DMS53 (cell line): Measurements from ENCODE around the gene LRP1.

Source experiments
- DNase-seq: peaks from one replicate; lab custom pipeline; 2025; lab: John Stamatoyannopoulos, UW

LRP1 gene

DNA sequence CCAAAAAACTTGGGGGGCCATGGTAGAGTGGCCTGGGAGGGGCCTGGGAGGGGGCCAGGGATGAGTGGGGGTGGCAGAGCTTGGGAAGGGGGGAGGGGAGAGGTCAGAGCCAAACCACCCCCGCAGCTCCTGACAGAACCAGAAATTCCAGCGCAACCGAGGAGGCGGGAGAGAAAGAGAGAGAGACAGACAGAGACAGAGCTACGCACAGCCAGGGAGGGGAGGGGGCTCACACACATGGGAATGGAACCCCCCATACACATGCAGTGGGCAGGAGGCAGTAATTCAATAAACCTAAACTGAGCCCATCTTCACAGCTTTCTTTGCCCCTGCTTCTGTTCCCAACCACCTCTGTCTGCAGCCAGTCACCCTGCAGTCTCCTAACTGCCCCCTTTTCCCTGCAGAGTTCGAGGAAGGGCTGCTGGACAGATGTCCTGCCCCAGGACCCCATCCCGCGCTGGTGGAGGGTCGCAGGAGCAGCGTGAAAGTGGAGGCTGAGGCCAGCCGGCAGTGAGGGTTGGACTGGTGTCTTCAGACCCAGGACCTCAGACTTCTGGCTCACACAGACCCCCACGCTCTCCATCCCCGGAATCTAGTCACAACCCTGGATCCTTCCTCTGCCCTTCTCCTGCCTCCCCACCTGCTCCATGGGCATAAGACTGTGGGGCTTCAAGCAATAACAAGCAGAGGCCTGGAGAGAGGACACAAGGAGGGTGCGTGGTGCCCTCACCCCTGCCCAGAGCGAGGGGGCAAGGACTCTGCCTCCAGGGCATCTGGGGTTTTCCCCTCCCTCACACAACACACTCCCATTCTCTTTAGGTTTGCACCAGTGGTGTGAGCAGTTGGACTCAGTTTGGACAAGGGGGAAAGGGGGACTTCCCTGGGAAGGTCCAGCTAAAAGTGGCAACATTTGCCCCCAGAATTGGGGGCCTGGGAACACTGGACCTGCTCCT is 33.8 kb upstream of the LRP1 start:
- no peak for DNase-seq

DNA sequence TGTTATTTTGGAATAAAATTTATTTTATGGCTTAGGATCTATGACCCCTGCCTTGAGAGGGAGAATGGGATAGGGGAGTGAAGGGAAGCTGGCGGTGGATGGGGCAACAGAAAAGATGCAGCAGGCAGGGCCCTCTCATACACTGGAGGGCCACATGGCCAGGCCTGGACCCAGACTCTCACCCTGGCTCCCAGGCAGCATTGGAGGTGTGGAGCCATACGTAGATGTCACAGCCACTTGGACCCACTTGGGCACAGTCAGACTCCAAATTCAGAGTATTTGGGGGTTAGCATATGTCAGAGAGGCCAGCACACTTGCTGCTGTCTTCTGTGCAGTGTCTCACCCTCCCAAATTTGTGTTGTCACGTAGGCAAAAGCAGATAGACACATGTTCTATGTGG is 32.8 kb upstream of the LRP1 start:
- DNase-seq: no peak

DNA sequence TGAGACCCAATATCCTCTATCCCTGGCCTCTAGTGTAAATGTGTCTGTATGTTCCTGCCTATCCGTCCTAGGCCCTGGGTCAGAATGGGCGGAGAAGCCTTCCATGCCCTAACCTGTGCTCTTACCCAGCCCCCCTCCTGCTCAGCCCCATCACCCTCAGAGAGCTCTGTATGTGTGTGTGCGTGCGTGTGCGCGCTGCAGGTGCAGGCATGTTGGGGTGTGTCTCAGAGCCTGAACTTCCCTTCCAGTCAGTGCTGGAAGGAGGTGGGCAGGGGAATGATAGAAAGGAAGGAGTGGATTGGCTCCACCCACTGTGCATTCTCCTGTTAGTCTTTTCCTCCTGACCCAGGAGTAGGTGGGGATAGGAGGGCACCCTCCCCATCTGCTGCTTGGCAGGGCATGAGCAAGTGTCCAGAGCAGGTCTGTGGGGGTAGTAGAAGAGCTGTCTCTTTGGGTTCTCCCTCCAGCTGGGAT is 32.1 kb upstream of the LRP1 start:
- DNase-seq: no peak

DNA sequence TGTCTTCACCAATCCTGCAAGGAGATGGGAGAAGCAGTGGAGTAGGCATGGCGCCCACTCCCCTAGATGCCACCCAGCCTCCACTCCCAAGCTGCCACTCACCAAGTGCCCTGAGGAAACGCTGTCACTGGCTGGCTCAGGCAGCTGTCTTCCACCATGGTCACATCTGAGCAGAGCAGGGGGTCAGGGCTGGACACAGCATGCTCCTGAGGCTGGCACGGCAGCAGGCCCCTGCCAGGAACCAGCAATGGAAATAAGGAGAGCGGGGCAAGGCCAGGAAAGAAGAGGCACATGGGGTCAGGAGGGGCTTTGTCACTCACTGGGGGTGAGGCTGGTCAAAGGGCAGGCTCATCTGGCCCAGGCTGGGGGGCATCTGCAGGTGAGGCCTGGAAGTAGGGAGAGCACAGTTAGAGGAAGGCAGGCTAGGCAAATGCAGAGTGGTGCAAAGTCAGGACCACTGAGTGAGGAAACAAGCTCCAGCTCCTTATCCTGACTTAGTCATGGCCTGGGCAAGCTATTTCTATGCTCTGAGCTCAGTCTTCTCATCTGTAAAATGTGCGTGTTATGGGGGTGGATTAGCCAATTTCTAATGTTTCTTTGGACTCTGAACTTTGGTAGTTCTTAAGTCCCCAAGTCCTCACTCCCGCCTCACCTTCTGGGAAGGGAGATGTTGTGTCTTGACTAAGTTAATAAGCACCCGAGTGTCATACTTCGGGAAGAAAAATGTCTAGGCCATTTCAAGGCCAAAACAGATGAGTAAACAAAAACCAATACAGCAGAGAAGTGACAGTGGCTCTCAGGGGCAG is 31.3 kb upstream of the LRP1 start:
- no peak for DNase-seq

DNA sequence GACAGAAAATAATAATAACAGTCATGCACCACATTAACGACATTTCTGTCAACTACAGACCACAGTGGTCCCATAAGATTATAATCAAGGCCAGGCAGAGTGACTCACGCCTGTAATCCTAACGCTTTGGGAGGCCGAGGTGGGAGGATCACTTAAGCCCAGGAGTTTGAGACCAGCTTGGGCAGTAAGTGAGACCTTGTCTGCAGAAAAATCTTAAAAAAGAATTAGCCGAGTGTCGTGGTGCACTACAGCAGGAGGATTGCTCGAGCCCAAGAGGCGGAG is 30.8 kb upstream of the LRP1 start:
- DNase-seq: no peak

DNA sequence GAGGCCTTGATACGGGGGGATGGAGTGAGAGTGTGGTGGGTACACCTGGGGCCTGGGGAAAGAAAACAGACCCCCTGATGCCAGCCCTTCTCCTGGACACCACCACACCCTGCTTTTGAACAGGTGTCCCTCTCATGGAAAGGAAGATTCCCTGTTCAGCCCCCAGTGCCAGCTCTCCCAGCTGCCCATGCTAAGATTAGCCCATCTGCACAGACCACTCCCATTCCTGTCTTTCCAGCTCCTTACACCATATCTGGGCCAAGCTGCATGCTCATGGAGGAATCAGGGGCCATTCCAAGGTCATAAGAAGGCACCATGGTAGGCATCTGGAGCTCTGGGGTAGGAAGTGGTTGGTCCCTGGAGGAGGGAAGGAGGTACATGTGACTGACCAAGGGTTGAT is 29.7 kb upstream of the LRP1 start:
- DNase-seq: no peak

DNA sequence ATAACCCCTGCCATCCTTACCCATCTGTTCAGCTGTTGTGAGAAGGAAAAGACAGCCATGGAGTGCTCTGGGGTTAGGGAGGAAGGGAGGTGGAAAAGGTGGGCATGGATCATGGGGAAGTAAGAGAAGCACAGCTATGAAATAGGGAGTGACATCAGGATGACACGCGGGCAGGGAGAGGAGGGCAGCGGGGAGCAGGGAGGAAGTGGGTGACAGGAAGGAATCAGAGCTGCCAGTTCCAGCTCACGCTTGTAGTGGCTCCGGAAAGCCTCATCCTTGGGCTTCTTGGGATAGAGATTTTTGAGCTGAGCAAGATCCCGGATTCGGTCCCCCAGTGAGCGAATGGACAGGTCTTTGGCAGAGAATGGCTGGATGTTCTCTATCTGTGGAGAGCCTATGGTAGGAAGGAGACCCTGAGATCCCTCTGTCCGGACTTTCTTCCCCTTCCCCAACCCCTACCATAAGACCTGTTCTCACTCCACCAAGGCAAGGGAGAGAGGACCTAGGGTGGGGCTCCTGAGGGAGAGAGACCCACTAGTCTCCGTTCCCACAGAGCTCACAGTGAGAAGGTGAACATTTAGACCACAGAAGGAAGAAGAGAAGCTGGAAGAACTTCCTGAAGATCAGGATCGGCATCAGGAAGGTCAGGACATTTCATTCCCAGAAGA is 29.1 kb upstream of the LRP1 start:
- DNase-seq: no peak

DNA sequence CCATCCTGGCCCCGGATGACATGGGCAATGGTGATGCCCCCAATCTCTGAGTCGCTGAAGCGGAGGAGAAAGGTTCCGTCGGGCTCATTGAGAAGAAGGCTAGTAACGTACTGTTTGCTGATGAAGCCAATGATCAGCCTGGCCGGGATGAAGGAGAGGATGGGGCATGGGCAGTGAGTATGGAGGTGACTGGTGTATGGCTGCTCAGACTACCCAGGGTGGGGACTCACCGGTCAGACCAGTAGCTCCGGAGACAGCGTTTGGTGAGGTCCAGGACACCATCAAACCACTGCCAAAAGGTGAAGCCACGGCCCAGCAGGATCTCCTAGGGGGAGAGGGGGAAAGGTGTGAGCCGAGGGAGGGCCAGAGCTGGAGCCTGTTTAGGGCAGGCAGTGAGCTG is 28.5 kb upstream of the LRP1 start:
- no peak for DNase-seq

DNA sequence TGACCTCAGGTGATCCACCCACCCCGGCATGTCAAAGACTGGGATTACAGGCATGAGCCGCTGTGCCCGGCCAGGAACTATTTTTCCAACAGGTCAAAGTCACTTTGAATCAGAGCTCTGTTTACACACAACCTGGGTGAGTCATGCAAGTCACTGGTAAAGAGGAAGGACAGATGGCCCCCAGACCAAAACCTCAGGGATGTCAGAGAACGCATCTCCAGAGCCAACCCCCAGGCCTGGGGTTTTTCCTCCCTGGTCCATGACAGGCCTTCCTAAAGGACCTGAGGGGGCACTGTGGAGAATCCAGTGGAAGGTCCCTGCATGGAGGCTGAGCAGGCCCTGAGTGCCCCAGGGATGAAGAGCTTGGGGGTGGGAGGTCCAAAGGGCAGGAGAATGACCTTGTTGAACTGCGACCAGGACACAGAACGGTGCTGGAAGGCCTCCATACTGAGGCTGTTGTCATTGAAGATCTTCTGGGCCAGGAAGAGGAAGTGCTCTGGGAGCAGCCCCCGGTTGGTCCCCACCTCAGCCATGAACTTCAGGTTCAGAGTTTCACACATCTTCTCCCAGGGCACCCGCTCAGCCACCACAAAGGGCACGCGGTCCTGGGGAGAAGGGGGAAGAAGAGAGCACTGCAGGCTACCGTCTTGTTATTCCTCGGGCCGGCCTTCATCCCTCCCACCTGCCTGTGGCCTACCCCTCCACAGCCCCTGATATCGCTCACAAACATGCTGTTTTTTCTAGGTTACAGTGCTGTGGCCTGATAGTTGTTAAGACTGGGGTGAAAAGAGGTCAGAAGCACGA is 26.2 kb upstream of the LRP1 start:
- DNase-seq: peak; percentile 89

DNA sequence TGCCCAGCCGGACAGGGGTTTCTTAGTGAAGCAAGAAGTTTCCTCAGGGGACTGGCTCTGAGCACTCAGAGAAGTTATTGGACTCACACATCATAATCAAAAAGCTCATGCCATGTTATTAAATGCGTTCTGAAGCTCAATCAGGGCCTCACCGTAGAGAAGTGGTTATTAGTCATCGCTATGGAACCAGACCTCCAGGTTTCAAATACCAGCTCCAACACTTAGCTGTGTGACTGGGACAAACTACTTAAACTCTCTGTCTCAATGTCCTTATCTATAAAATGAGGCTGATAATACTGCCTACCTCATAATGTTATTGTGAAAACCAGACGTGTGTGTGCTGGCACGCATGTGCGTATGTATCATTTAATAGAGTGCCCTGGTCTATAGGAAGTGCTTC is 24.4 kb upstream of the LRP1 start:
- peak; percentile 26 for DNase-seq

DNA sequence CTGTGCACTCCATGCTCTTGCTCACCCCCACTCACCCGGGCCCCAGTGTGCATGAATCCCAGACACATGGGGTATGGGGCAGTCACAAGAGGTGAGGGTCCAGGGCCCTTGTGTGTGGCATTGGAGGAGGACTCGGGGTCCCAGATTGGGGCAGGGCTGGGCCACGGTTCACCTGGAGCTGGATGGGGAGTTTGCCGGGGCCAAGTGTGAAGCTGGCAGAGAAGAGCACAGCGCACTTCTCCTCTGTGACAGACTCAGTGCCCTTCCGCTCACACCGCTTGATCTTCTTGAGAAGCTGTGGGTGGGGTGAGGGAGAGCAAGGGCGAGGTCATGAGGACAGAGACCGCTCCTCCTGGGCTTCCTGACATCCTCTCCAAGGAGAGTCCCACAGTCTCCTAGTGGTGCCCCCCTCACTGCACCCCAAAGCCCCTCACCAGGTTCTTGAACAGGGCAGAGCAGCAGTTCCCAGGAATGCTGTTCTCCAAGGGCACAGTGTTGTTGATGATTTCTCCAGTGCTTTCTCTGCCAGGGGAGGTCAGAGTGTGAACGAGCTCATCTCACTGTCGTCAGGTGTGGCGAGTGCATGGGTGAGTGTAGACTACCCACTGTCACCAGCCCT is 23.9 kb upstream of the LRP1 start:
- no peak for DNase-seq

DNA sequence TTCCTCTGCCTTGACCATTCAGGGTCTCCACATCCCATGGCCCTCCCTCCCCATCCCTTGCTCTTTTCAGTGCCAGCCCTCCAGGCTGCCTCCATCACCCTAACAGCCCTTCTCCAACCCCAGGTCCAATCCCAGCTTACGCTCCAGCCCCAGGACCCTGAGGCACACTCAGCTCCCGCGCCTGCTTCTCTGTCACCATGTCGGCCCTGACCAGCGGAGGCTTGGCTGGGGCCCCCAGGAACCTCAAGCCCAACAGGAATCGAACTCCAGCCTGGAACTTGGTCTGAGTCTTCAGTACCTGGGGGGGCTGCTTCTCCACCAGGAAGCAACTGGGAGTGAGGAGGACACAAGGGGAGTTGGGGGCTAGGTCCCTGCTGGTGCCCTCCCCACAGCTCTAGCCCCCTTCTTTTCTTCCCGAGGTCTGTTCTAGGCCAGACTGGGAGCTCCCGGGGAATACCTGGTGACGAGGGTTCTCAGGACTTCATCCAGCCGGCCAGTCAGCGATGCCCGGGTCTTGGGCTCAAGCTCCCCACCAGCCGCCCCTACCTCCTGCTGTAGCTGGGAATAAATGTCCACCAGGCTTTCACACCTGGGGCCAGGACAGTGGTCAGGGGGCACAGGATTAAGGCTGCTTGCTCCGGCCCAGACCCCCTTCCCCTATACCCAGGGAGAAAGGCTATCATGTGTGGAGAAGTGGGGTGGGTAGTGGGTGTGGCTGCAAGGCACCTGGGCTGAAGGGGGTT is 23.1 kb upstream of the LRP1 start:
- no peak for DNase-seq

DNA sequence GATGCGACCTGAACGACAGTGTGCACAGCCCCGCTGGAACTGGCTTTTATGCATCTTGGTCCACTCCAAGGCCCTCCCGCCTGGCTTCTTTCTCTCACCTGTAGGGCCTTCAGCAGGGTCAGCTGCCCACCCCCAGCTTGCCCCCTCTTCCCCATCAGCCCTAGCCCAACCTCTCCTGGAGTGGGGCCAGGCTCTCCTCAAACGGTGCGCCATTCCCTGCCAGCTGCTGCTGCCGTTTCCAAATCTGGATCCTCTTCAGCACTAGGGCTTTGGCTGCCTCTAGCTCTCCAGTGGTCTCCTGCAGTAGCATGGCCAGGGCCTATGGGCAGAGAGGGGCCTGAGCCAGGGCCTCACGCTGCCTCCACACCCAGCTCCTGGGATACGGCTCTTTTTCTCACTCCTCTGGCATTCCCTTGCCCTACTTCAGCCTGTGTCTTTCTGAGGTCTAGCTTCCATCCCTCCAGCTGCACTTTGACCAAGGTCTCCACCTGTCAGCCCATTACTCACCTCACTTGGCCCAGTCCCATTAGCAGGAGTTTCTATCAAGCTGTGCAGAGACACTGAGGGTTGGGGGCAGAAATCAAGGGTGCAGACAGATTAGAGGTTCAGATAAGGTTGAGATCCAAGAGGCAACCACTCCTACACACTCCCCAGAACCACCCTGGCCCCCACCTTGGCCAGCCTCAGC is 22.1 kb upstream of the LRP1 start:
- no peak for DNase-seq

DNA sequence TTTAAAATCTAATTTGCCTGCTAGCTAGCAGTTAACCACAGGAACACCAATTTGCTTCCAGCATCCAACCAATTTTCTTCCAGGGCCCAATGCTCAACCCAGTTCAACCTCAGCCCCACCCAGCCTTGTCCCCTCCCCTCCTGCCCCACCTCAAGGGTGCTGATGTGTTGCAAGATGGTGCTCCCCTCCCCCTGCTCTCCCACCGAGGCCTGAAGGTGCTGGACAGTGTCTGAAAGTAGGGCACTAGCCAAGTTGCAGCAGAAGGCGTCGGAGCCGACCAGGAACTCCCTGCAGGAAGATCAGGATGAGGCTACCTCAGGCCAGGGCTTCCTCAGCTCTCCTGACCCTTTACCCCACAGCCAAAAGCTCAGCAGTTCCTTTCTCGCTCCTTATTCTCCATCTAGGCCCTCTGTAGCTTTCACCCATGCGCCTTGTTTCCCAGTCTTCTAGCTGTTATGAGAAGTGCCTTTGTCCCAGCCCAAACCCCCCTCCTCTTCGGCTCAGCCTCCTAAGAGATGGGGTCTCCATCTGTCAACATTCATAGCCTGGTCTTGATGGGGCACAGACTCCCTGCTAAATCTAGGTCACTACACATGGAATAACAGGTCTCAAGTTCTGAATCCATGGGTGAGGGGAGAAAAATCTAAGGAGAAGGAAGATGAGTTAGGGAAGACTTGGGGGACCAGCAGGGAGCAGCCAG is 20.7 kb upstream of the LRP1 start:
- DNase-seq: no peak

DNA sequence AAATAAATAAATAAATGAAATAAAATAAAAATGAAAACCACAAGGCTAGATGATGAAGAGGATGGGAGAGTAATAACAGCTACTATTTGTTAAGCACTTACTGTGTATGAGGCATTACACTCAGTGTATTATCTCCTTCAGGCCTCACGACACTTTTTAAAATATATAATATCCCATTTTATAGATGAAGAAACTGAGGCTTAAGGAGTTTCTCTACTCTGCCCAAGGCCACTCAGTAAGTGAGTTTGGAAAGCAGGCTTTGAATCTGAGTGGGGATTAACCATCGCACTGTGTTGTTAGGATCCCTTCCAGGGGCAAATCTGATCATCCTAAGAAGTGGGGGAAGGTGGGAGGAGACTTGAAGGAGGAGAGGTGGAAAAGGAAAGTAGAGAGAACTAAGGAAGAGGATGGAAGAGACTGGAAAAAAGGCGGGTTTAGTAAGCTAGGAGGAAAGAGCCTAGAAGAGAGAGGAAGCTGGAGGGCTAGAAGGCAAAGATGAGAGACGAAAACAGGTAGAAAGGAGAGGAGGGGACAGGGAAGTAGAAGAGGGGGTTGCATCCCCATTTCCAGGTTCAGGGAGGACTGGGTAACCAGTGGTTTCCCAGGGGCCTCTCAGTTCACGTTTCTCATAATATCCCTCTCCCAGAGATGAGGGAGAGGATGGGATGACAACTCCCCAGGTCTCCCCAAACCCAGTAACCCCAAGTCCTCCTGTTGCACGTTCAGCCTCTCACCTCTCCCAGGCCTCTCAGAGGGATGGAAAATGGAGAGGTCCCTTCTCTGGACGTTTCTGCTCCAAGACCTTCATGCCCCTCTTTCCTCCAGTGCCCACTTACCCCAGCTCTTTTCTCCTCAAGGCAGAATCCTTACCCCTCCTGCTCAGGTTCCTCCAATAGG is 18.8 kb upstream of the LRP1 start:
- no peak for DNase-seq

DNA sequence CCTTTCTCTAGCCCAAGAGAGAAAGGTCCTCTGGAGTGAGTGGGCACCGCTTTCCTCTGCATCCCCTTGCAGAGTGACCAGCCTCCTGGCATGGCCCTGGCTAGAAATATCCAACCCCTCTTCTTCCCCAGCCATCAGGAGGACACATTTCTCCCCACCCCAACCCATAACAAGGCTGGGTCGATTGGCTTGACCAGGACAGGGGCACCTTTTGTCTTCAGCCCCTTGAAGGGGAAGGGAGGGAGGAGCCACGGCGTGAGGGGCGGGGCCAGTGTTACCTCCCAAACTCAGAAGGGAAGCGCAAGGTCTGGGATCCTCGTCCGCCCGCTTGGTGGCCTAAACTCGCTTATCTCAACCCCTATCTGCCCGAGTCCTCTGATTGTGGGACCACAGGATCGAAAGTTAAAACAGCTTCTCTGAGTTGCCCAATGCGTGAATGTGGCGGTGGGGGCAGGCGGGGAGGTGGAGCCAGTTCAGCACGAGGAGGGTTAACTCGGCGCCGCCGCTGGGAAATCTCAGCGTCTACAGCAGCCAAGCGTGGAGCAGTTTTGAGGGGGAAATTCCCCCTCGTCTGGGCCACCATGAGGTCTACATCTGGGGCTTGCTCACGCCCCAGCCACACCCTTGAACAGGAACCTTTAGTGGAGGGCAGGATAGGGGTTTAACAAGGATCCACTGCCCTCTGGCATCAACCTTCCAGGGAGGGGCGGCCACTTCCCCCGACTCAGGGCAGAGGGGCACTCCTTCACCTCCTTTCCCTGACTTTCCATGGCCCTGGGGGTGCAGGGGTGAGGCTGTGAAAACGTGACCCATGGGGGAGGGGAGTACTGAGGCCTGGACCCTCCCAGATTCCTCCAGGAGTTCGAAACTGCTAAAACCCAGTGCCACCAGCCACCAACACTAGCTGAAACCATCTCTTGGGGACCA is 17.9 kb upstream of the LRP1 start:
- DNase-seq: peak; percentile 60

DNA sequence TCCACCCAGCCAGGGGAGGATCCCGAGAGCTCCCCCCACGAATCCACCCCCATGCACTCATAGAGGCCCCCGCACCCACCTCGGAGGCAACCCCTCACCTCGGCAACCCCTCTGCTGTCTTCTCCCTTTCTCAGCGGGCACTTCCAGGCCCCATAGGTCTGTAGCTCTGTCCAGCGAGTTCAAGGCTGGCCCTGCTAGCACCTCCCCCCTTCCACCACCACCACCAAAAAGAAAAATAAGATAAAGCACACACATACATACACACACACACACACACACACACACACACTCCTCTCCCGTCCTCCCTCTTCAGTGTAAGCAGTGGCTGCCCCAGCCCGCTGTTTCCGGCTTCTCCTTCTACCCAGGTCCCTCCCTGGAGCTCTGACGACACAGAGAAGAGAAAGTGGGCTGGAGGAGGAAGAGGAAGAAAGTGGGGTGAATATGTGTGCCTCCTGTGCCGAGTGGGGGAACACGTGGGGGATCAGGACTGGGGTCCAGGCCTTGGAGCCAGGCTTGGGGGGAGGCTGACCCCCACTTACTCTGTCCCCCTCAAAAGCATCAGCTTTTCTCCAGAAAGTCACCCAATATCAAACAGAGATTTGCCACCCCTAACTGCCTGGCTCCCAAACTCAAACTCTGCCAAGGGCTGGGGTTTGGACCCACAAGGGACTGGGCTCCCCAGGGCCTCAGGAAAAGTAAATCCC is 17.1 kb upstream of the LRP1 start, which contains the start of gene STAT6:
STAT6 (minus strand) TSS at position 332 of the 704 bp plus-strand sequence. CDS start 3,084 bp downstream, outside the sequence.
- peak; percentile 92 for DNase-seq
